ENCODE results near the gene HS6ST3.

DNA sequence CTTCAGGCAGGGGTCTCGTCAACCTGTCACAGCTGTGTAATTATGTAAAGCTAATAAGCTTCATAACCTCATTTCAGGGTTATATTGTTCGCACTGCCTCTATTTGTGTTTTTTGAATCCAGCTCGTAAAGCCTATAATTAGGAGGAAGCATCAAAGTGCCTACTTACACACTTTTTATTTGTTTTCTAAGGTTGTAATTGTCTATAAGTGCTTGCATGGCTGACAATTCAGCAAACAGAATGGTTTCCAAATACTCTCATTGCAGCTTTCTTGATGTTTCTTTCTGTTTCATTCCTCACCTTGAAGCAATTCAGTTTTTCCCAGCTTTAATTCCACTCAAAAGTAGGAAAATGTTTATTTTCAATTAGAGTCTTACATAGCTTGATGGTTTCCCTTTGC is 336.3 kb downstream of the HS6ST3 start:
- TF ChIP-seq, protein P1, sequence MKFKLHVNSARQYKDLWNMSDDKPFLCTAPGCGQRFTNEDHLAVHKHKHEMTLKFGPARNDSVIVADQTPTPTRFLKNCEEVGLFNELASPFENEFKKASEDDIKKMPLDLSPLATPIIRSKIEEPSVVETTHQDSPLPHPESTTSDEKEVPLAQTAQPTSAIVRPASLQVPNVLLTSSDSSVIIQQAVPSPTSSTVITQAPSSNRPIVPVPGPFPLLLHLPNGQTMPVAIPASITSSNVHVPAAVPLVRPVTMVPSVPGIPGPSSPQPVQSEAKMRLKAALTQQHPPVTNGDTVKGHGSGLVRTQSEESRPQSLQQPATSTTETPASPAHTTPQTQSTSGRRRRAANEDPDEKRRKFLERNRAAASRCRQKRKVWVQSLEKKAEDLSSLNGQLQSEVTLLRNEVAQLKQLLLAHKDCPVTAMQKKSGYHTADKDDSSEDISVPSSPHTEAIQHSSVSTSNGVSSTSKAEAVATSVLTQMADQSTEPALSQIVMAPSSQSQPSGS (CRISPR knock-in tag; IDR thresholded peaks at IDR 0.05), result no peak
- TF ChIP-seq, protein P2, sequence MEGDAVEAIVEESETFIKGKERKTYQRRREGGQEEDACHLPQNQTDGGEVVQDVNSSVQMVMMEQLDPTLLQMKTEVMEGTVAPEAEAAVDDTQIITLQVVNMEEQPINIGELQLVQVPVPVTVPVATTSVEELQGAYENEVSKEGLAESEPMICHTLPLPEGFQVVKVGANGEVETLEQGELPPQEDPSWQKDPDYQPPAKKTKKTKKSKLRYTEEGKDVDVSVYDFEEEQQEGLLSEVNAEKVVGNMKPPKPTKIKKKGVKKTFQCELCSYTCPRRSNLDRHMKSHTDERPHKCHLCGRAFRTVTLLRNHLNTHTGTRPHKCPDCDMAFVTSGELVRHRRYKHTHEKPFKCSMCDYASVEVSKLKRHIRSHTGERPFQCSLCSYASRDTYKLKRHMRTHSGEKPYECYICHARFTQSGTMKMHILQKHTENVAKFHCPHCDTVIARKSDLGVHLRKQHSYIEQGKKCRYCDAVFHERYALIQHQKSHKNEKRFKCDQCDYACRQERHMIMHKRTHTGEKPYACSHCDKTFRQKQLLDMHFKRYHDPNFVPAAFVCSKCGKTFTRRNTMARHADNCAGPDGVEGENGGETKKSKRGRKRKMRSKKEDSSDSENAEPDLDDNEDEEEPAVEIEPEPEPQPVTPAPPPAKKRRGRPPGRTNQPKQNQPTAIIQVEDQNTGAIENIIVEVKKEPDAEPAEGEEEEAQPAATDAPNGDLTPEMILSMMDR (CRISPR knock-in tag; IDR thresholded peaks at IDR 0.05), result no peak
- TF ChIP-seq ETV6 (CRISPR knock-in tag; conservative IDR thresholded peaks at IDR 0.05) (no peak), RFX5 (IDR thresholded peaks at IDR 0.05; ENCODE audit: low read depth, low read length) (no peak), SRSF1 (optimal IDR thresholded peaks at IDR 0.05; ENCODE audit: low read depth, low read length) (no peak), TAF1 (CRISPR knock-in tag; IDR thresholded peaks at IDR 0.05) (no peak)
